HG03139 (cell line): ENCODE data around the gene ZNF619.
A peak's percentile ranks its signal among the peaks of the same experiment; 100 is the strongest.

Experiments used
- ATAC-seq: cut with Tn5 transposase; IDR thresholded peaks from one replicate; pipeline ENCODE4 v1.9.1; 2021; ENCODE audit not compliant: unreplicated experiment

Gene ZNF619

GRCh38 chr3:40524568-40525285 is 47.8 kb downstream of the ZNF619 start, which contains the start of gene ZNF621:
Gene ZNF621, plus strand, starts transcription at chr3:40524960. Its CDS starts 881 bp downstream, at chr3:40525841.
- ATAC-seq: peak; percentile 98

GRCh38 chr3:40528426-40528825 is 51.5 kb downstream of the ZNF619 start:
- no peak for ATAC-seq

- ATAC-seq: no peak
Measured at GRCh38 chr3:40532252-40532651, 55.3 kb downstream of the ZNF619 start.

GRCh38 chr3:40534283-40534682 is 57.4 kb downstream of the ZNF619 start:
- ATAC-seq: no peak
